Renal cortex interstitium (tissue), 11 donors: ENCODE results near the gene ATOH8. TPM values are rescaled to one million over a fixed set of nuclear protein-coding genes. Genes with fewer than 3 reads are reported as not detected.

Source experiments
- DNase-seq, 11 donors: peaks; one replicate each; pipeline ENCODE4 v3.0.0-alpha.2; 2013; ENCODE audit warnings: low read depth in 9 of 11, low spot score in 4 of 11; ENCODE audit errors: extremely low read depth in 1 of 11
- polyA plus RNA-seq, 3 donors: library from polyadenylated mRNA; unstranded; fragments of 120-200 nt; gene quantifications; one replicate each; pipeline ENCODE4 v1.2.1, GENCODE V29; 2013; ENCODE audit not compliant: insufficient read length in 3 of 3

The ATOH8 gene
- polyA plus RNA-seq, 3 donors = 10.3 to 16.0 (median 14.8) TPM

DNA sequence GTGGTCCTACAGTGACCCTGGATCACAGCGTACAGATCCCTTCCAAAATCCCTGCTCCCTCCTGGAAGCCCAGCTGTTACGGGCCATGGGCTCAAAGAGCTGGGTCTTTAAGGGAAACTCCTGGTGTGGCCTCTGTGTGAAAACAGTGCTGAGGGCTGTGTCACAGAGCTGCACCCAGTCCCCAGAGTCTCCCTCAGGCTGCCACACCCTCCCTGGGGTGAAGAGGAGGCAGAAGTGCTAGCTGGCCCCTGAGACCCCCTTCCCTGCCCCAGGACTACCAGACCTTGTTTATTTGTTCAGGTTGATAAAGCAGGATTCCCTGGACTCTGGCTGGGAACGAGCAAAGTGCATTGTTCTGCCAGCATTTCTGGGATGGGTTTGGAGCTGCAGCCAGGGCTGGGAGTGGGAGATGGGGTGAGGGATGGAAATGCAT is 7.7 kb downstream of the ATOH8 start:
- no peak for DNase-seq

DNA sequence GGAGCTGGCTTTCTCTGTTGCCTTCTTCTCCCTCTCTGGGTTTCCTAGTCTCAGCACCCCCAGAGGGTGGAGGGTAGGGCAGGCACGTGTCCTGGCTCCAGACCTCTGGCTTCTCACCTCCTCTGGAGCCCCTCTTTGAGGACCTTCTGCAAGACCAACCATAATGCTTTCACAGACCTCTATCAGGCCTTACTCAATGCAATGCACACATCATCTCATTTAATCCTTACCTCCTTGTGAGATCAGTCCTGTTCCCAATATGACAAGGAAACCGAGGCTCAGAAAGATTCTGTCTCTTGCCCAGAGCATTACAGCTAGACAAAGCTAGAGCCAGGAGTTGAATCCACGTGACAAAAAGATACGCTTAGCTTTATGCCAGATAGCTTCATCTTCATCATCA is 8.2 kb downstream of the ATOH8 start:
- DNase-seq = no peak

DNA sequence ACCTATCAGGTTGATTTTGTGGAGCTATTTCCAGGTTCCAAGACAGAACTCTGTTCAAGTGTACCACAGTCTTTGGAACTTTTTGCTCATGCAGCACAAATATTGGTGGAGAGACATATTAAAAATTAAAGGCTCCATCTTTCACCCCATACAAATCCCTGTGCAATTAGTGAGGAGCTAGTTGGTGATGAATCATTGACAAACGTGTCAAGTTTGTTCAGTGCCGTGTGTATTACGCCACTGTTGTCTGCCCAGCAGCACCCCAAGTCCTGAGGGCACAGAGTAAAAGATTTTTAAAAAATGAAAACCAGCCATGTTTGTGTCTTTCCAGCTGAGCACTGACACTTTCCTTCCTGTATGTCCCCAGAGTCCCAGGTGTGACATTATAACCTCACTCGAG is 9.3 kb downstream of the ATOH8 start:
- DNase-seq = no peak

DNA sequence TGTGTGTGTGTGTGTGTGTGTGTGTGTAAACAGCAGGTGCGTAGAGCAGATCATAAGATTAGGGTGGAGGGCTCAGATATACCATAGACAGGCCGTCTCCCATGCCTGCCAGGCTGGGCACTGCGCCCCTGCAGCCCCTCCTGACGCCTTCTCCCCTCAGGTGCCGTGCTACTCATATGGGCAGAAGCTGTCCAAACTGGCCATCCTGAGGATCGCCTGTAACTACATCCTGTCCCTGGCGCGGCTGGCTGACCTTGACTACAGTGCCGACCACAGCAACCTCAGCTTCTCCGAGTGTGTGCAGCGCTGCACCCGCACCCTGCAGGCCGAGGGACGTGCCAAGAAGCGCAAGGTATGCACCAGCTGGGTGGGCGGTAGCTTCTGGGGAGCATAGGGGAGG is 10.0 kb downstream of the ATOH8 start:
- no peak for DNase-seq

DNA sequence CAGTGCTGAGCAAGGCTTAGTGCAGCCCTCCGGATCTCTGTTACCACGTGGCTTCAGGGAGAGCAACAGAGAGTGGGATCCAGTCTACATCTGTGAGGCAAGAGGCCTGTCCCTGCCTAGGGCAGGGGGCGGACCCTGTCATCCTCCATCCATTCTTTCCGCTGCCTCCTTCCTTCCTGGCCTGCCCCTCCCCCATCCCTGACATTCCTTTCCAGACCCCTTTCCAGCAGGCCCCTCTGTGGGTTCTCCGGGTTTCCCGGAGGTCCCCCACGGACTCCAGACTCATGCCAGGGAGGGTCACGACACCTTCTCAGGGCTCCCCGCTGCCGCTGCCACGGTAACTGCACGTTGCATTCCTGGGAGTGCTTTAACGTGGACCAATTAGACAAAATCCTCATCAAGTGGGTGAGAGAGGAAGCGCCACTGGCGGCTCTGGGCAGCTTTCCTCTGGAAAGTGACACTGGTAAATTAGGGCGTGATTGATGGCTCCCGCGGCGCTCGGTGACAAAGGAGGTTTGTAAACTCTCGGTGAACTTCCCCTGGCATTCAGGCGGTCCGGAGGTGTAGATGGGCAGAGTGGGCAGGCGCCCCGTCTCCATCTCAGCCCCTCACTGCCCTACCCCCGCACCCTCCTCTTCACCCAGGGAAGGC is 11.4 kb downstream of the ATOH8 start:
- DNase-seq = peak in 3 of 11 donors; percentile 76 to 80 (median 80)

DNA sequence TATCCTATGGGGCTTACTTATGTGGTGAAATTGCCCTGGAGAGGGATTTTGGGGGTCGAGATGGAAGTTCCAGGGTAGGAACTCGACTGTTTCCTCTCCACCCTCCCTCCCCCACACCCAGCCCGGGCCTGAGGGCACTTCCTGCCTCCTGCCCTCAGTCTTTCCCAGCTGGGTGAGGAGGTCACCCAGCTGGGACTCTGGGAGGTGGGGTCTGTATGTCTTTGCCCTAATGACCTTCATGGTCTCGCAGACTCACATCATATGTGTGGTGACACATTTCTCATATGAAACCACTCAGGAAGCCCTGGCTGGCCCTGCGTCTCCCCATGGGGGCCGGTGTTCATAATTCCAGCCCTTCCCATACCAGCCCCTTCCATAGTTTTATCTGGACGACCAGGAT is 12.4 kb downstream of the ATOH8 start:
- DNase-seq = no peak

DNA sequence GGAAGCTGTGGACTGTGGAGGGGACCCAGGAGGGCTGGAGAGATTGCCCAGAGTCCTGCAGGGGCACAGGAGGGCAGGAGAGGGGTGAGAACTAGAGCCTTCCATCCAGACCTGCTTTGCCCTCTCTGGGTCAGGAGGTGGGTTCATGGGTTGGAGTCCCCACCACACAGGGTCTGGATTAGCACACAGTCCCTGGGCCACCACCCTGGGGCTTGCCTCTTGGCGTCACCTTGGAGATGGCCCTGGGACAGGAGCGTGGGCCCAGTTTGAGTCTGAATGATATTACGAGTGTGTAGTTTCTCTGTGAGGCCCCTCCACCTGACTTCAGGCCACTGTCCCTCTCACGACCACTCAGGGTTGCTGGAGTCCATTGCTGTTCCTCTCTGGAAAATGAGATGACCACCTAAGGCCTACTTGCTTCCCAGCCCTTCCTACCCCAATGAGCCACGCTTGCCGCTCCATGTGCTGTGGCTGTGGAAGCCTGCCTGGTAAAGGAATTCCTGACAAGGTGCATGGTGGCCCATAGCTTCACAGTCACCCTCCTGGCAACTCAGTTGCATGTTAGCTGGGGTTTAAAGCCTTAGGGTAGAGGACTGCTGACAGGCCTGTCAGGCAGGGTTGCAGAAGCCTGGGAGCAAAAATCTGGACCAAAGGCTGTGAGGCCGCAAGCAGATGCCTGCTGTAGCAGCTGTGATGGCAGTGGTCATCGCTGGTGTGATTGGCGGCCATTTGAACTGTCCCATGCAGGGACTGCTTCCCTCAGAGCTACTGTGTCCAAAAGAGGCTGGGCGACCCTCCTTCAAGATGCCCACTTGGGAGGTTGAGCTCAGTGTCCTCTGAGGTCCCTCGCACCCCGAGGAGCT is 14.2 kb downstream of the ATOH8 start:
- DNase-seq = no peak

DNA sequence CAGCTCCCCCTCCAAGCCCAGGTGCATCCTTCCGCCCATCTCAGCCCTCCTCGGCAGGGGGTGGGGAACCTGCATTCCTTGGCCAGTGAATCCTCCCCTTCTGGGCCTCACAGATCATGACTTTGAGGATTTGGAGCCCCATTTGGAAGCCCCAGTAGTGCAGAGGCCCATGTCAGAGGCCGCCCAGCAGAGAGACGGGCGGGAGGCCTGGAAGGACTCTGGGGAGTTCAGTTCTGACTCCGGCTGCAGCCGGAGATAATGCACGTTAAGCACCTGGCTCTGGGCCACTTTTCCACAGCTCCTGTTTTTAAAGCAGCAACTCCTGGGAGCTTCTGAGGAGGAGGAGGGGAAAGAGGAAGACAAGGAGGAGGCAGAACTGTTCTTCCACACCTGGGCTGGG is 14.9 kb downstream of the ATOH8 start:
- DNase-seq = no peak

DNA sequence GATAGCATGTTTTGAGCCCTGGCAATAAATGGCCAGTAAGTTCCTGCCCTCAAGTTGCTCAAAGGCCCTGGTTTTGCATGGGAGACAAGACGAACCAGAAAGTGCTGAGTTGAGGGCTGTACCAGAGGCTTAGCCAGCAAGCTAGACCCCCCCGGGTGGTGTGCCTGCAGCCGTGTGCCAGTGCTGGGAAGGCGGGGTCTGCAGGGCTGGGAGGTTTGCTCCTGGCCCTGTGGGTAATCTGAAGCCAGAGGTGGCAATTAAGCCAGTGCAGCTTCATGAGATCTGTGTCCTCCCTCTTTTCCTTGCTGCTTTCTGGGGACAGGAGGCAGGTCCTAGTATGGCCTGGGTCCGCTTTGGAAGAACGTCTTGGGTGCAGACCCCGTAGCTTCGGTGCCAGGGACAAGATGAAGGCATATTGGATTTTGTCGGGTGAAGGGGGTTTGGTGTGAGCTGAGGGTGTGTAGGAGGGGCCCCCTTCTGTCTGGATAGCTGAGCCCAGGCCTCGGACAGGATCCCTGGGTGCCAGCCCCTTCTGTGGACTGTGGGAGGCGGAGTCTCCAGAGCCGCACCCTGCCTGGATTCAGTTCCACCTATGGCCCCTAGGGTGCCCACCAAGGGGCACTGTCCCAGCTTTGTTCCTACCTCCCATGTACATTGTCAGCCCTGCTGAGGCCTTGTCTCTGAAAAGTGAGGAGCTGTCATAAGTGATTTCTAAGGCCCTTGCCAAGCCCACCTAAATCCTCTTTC is 15.6 kb downstream of the ATOH8 start:
- DNase-seq = no peak

DNA sequence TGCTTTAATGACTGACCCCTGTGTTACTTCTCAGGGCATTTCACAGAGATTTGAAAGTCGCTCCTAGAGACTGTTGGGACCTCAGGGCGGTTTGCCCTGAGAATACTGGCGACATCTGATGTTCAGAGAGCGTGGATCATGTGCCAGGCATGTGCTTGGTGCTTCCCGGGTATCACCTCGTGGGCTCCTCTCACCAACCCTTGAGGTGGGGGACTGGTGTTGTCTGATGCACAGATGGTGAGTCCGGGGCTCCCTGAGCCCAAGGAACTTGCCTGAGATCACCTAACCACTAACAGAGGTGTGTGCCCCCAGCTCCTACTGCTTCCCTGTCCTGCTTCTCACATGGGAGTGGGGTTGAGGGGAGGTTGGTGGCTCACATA is 16.2 kb downstream of the ATOH8 start:
- DNase-seq = no peak

DNA sequence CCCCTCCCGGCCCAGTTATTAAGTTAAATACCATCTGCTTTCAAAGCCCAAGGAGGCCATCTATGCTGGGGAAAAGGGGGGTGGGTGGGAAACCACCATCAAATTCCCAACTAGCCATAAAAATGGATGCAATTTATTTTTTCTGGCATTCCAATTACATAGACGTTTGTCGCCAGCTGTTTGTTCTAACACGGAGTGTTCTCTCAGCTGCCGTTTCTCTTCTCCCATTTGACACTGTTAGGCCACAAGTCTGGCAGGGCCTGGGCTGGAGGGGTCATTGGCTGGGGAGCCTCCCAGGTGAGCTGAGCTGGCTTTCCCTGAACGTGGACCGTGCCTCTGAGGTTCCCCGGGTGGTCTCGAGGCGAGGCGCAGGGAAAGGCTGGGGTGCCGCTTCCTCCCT is 16.6 kb downstream of the ATOH8 start:
- DNase-seq = peak in 1 of 11 donors; percentile 39

DNA sequence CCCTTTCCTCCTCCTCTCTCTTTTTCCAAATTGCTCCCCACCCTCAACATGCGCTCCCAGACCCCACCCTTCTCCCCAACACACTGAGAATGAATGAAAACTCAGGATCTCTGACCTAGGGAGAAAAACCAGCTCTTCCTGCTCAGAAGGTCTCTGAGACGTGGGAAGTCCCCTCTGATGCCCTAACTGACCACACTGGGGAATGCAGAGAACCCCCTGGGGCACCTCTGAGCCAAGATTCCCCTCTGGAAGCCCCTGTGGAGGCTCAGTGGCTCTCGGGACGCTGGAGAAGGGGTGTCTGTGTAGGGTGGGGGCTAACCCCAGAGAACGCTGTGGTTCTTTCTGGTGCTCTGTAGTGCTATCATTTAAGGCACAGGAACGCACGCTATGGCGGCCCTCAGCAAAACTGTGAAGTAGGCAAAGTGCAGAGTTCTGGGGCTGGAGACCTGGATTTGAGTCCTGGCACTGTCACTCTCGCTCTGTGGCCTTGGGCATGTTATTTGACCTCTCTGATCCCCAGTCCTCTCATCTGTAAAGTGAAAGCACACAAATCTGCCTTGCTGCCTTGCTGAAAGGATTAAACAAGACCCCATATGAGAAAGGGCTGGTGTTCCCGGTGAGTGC is 17.1 kb downstream of the ATOH8 start:
- DNase-seq = no peak

DNA sequence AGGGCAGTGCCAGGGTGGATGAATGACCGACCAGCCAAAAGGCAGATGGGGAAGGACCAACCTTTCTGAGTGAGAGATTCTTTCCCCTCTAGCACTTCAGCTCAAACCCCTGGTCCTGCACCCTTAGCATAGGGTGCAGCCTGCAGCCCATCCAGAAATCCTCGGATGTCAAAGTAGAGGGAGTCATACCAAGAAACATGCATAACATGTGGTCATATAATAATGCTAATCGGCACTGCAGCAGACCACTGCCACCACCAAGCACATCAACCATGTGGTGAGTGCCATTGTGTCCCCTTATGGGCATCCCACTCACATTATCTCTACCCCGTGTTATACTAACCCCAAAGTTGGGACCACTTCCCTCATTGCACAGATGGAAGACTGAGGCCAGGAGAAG is 17.7 kb downstream of the ATOH8 start:
- DNase-seq = no peak

DNA sequence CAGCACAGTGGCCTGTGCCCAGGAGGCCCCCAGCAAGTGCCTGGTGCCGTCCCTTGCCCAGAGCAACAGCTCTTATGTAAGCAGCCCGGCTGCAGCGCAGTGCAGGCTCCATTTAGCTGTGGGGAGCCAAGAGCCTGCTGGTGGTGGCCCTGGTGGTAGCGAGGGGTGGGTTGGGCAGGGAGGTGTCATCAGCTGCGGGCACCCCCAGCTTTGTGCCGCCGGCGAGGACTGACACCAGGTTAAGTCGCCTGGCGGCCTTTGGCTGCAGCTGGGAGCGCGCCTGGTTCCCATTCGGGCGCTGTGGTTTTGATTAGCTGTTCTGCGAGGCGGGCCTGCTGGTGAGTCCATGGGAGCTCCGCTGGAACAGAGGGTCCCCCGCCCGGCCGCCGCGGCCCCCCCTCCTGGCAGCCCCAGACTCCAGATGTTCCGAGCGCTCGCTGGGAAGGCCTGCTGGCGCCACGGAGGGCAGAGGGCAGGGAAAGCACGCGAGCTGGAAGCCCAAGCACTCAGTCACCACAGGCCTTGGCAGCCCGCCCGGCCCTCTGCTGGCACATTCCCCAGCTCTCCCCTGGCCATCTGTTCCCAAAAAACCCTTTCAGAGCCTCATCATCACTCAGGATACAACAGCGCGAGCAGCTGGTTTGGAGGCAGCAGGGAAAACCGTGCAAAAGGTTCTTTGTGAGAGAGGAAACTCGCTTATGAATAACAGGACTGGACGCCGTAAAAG is 18.4 kb downstream of the ATOH8 start:
- DNase-seq = peak; percentile 87 to 97 (median 96)

DNA sequence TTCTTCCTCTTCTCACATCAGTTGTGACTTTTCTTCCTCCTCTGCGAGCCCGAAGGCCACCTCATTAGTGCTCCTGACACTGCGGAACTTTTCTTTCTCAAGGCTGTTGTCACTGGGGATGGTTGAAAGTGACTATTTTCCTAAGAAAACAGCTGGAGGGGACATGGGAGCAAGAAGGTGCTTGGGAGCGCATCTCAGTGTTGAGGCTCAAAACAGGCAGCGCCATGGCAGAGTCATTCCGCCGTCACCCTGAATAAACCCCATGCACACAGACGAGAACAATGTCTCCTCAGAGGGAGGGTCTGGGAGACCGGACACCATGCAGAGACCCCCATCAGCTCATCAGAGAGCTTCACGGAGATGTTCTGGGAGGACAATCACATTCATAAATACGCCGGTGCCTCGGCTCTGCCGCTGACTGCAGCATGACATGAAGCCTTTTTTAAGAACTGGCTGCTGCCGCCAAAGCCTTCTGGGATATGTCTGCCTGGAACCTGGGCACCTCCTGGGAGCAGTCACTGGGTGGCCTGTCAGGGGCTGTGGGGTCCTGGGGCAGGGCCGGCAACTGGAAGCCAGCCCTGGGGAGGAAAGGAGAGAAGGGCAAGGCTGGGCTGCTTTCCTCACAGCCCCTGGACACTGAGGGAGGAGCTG is 19.2 kb downstream of the ATOH8 start:
- no peak for DNase-seq

DNA sequence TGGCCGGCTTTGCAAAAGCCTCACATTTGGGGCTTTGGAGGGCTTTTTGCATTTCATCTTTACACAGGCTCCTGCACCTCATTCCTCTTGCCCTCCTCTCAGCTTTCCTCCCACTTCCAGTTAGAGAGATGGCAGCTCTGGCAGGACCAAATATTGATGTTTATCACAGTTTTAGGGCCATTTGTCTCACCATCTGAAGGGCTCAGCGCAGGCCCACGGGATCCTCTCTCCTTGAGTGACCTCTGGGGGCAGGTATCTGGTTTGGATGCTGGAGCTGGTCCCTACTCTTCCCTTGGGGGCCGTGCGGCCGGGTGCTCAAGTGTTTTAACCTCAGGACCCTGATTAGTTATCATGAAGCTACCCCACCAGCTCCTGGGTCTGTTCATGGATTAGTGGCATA is 19.9 kb downstream of the ATOH8 start:
- DNase-seq = no peak

DNA sequence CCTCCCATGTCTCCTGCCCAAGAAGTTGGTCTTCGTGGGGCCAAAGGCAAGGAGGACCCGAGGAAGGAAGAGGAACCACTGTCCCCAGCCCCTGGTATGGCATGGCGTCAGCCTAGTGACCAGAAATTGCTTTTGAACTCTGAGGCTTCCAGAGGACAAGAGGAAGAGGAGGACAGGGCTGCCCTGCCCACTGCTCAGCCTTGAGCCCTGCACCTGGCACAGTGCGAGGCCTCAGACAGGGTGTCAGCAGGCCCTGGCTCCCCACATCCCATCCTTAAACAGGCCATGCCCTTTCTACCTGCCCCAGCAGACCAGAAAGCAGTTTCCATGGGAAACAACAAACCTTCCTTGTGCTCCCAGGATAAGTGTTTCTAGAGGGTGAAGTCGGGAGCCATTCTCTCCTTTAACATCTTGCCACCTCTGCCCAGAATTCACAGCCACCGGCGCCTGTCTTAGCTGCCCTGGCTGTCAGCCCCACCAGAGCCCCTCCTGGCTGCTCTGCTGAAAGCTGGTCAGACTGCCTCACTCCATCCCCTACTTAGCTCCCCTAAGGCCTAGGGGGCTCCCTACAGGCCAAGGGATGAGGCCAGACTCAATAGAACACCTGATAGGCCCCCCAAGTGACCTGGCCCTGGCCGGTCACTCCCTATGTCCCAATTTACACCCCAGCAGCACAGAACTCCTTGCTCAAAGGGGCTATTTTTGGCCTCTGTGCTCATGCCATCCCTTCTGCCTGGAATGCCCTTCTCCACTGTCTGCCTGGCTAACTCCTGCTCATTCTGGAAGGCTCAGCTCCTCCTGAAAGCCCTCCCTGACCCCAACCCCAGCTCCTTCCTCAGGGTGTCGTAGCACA is 20.6 kb downstream of the ATOH8 start:
- DNase-seq = no peak
